Kasumi-1 (cell line): ENCODE data around the gene RUSF1.
"Not testable (repeated sequence)": the region's sequence is repeated elsewhere in the genome, so short reads cannot be mapped to it uniquely, and the experiment has no call there.

Source experiments
- DNase-seq, 2 experiments: peaks; one replicate each; lab custom pipeline; 2025; lab: John Stamatoyannopoulos, UW

RUSF1 gene

GRCh38 chr16:31517800-31518402 lies 9.7 kb upstream of the RUSF1 start:
- no peak for DNase-seq

GRCh38 chr16:31513884-31514283 lies 5.7 kb upstream of the RUSF1 start:
- no peak for DNase-seq

- no peak for DNase-seq
These were observed 4.9 kb upstream of the RUSF1 start for GRCh38 chr16:31513126-31513525.

GRCh38 chr16:31508706-31509195 lies 560 bp upstream of the RUSF1 start:
- DNase-seq = no peak

- no peak for DNase-seq
These were observed 618 bp downstream of the RUSF1 start for GRCh38 chr16:31507617-31507928.

- DNase-seq = peak; percentile 71 to 77
These were observed 2.7 kb downstream of the RUSF1 start for GRCh38 chr16:31505483-31505882.

GRCh38 chr16:31504159-31504558 lies 4.0 kb downstream of the RUSF1 start:
- no peak for DNase-seq

GRCh38 chr16:31503555-31503954 lies 4.6 kb downstream of the RUSF1 start:
- DNase-seq = not testable (repeated sequence)

- DNase-seq = no peak
These were observed 5.2 kb downstream of the RUSF1 start for GRCh38 chr16:31502981-31503380.

GRCh38 chr16:31501966-31502348 lies 6.2 kb downstream of the RUSF1 start:
- no peak for DNase-seq

GRCh38 chr16:31501226-31501965 lies 6.8 kb downstream of the RUSF1 start:
- DNase-seq = no peak

- no peak for DNase-seq
These were observed 8.3 kb downstream of the RUSF1 start for GRCh38 chr16:31499928-31500327.

- no peak for DNase-seq
These were observed 9.7 kb downstream of the RUSF1 start for GRCh38 chr16:31498493-31498892.

- DNase-seq = no peak
These were observed 11.5 kb downstream of the RUSF1 start for GRCh38 chr16:31496670-31497069.

- DNase-seq = no peak
These were observed 14.6 kb downstream of the RUSF1 start for GRCh38 chr16:31493506-31494125.

- no peak for DNase-seq
These were observed 16.3 kb downstream of the RUSF1 start for GRCh38 chr16:31491778-31492418.

- no peak for DNase-seq
These were observed 18.3 kb downstream of the RUSF1 start for GRCh38 chr16:31489616-31490584.

- no peak for DNase-seq
These were observed 19.0 kb downstream of the RUSF1 start for GRCh38 chr16:31489298-31489564.

- no peak for DNase-seq
These were observed 19.5 kb downstream of the RUSF1 start for GRCh38 chr16:31488468-31489297.

GRCh38 chr16:31487720-31488467 lies 20.3 kb downstream of the RUSF1 start:
- DNase-seq = peak; percentile 34 to 49
